HepG2 (cell line): ENCODE data around the gene STC2. TPM values are rescaled to one million over a fixed set of nuclear protein-coding genes. Genes with fewer than 3 reads are reported as not detected.

ENCODE experiments used
- ARHGAP35 ChIP-seq: sonication (generic); formaldehyde crosslinking; IDR thresholded peaks from 2 replicates; pipeline ENCODE4 v1.9.0; 2022; ENCODE audit warnings: mild to moderate bottlenecking, inconsistent platforms, moderate library complexity, missing genetic modification reagents, borderline replicate concordance
- ATRX ChIP-seq: sonication (generic); formaldehyde crosslinking; IDR thresholded peaks from 2 replicates; pipeline ENCODE4 v1.4.0; 2020; ENCODE audit warnings: missing genetic modification reagents, borderline replicate concordance
- GTF3A ChIP-seq: sonication (generic); formaldehyde crosslinking; conservative IDR thresholded peaks from 2 replicates; pipeline ENCODE4 v1.4.0; 2020; ENCODE audit warnings: mild to moderate bottlenecking, missing genetic modification reagents
- HMG20B ChIP-seq: conservative IDR thresholded peaks from 2 replicates; pipeline ENCODE4 v1.6.1; 2016; ENCODE audit warnings: missing genetic modification reagents, missing compliant biosample characterization
- MIER2 ChIP-seq: IDR thresholded peaks from 2 replicates; pipeline ENCODE4 v1.6.1; 2016; ENCODE audit warnings: missing biosample characterization, missing genetic modification reagents
- NCOA2 ChIP-seq: sonication (generic); formaldehyde crosslinking; IDR thresholded peaks from 2 replicates; pipeline ENCODE4 v1.8.0; 2022; ENCODE audit warnings: inconsistent platforms
- NFE2L1 ChIP-seq: sonication (generic); formaldehyde crosslinking; IDR thresholded peaks from 2 replicates; pipeline ENCODE4 v1.4.0; 2020; ENCODE audit warnings: missing genetic modification reagents, mild to moderate bottlenecking, borderline replicate concordance
- SCMH1 ChIP-seq: sonication (generic); formaldehyde crosslinking; IDR thresholded peaks from 2 replicates; pipeline ENCODE4 v1.9.0; 2021; ENCODE audit warnings: missing genetic modification reagents, mild to moderate bottlenecking, borderline replicate concordance
- ZBTB42 ChIP-seq: sonication (generic); formaldehyde crosslinking; IDR thresholded peaks from 2 replicates; pipeline ENCODE4 v1.5.0; 2020; ENCODE audit warnings: mild to moderate bottlenecking, missing genetic modification reagents
- ZC3H13 ChIP-seq: sonication (generic); formaldehyde crosslinking; IDR thresholded peaks from 2 replicates; pipeline ENCODE4 v1.8.1; 2023; ENCODE audit warnings: mild to moderate bottlenecking, missing genetic modification reagents, moderate library complexity
- ZHX2 ChIP-seq, 2 experiments: sonication (generic) in 1 of 2; formaldehyde crosslinking in 1 of 2; IDR thresholded peaks; 2 replicates each; pipeline versions ENCODE4 v1.6.1 to v1.9.0; 2014 to 2022; ENCODE audit warnings: antibody characterized with exemption in 1 of 2, borderline replicate concordance in 1 of 2, inconsistent platforms in 1 of 2, low read depth in 1 of 2, missing genetic modification reagents in 1 of 2
- ZNF20 ChIP-seq: sonication (generic); formaldehyde crosslinking; IDR thresholded peaks from 2 replicates; pipeline ENCODE4 v1.4.0; 2020; ENCODE audit warnings: mild to moderate bottlenecking, moderate library complexity, missing genetic modification reagents
- ZNF430 ChIP-seq: sonication (generic); formaldehyde crosslinking; IDR thresholded peaks from 2 replicates; pipeline ENCODE4 v1.9.0; 2021; ENCODE audit warnings: mild to moderate bottlenecking, missing genetic modification reagents
- ZNF432 ChIP-seq: sonication (generic); formaldehyde crosslinking; IDR thresholded peaks from 2 replicates; pipeline ENCODE4 v1.5.0; 2020; ENCODE audit warnings: missing genetic modification reagents, mild to moderate bottlenecking, borderline replicate concordance
- ZNF510 ChIP-seq: sonication (generic); formaldehyde crosslinking; IDR thresholded peaks from 2 replicates; pipeline ENCODE4 v1.4.0; 2020; ENCODE audit warnings: low read depth, mild to moderate bottlenecking, missing genetic modification reagents
- ZNF747 ChIP-seq: sonication (generic); formaldehyde crosslinking; IDR thresholded peaks from 2 replicates; pipeline ENCODE4 v1.8.1; 2023; ENCODE audit warnings: missing genetic modification reagents, mild to moderate bottlenecking, borderline replicate concordance
- ZNF800 ChIP-seq: sonication (generic); formaldehyde crosslinking; IDR thresholded peaks from 2 replicates; pipeline ENCODE4 v1.4.0; 2020; ENCODE audit warnings: missing genetic modification reagents
- ZXDC ChIP-seq: sonication (generic); formaldehyde crosslinking; IDR thresholded peaks from 2 replicates; pipeline ENCODE4 v1.5.0; 2020; ENCODE audit warnings: mild to moderate bottlenecking, missing genetic modification reagents
- polyA plus RNA-seq, 8 experiments: library from polyadenylated mRNA; depleted of rRNA in 3 of 8; stranded (reverse) in 7 of 8; unstranded in 1 of 8; fragments of >200 nt; fragmentation: Illumina TruSeq in 4 of 8; extraction: Trizol in 4 of 8; gene quantifications; 2 replicates each; pipeline versions ENCODE4 v1.2.1 to v1.2.3, GENCODE V29; 2011 to 2016; ENCODE audit warnings: low read depth in 4 of 8, missing spikeins in 1 of 8, mixed read lengths in 1 of 8; ENCODE audit not compliant: insufficient read depth in 1 of 8
- total RNA-seq, 5 experiments: library from RNA; depleted of rRNA; stranded (reverse); fragments of >200 nt; fragmentation: Illumina TruSeq; extraction: Trizol; gene quantifications; 2 replicates each; pipeline ENCODE4 v1.2.3, GENCODE V29; 2016; ENCODE audit warnings: low read depth in 1 of 5

The STC2 gene
- total and polyA plus RNA-seq, 2 of the 13 experiments (the other 11 are each of a cell fraction or from before 2014, with no cell fraction given): 27.1 to 69.2 TPM

GRCh38 chr5:173293817-173294672 lies 34.2 kb downstream of the STC2 start (continued):
- no peak for TF ChIP-seq ZBTB42 (CRISPR knock-in tag)
- TF ChIP-seq ZNF20 (CRISPR knock-in tag): no peak
- TF ChIP-seq ZNF510 (CRISPR knock-in tag): no peak
- no peak for TF ChIP-seq ZC3H13
- peak; percentile 42; the same call in 1 of the 2 replicates for TF ChIP-seq ZNF800 (CRISPR knock-in tag)
- no peak for TF ChIP-seq ZNF747 (CRISPR knock-in tag)
- TF ChIP-seq ZNF432 (CRISPR knock-in tag): no peak
- no peak for TF ChIP-seq NFE2L1 (CRISPR knock-in tag)
- TF ChIP-seq NCOA2: no peak
- no peak for TF ChIP-seq GTF3A (CRISPR knock-in tag)
- TF ChIP-seq ZHX2 (IDR thresholded peaks at IDR 0.05; ENCODE audit: low read depth): no peak
- TF ChIP-seq ZHX2 (CRISPR knock-in tag; IDR thresholded peaks at IDR 0.05; ENCODE audit: borderline replicate concordance): no peak
- TF ChIP-seq SCMH1: no peak
- no peak for TF ChIP-seq MIER2
- no peak for TF ChIP-seq ZXDC (CRISPR knock-in tag)
- no peak for TF ChIP-seq ATRX (CRISPR knock-in tag)
- peak; percentile 49; the same call in 1 of the 2 replicates for TF ChIP-seq HMG20B (CRISPR knock-in tag)
- no peak for TF ChIP-seq ARHGAP35 (CRISPR knock-in tag)
- TF ChIP-seq ZNF430: no peak
